Erythroblast (primary cell): Measurements from ENCODE around the gene NT5C3B.
A peak's percentile ranks its signal among the peaks of the same experiment; 100 is the strongest.
"Not testable (repeated sequence)": the region's sequence is repeated elsewhere in the genome, so short reads cannot be mapped to it uniquely, and the experiment has no call there.

Experiments used
- DNase-seq, 2 experiments: peaks; one replicate each; lab custom pipeline; 2025; lab: John Stamatoyannopoulos, UW
- GATA1 ChIP-seq: IDR thresholded peaks from 2 replicates; pipeline ENCODE4 v1.6.1; 2011; ENCODE audit warnings: low read depth, mild to moderate bottlenecking, control low read depth, low read length, moderate library complexity
- POLR2A ChIP-seq: IDR thresholded peaks from 2 replicates; pipeline ENCODE4 v1.6.1; 2011; ENCODE audit warnings: mild to moderate bottlenecking, low read length

NT5C3B gene

DNA sequence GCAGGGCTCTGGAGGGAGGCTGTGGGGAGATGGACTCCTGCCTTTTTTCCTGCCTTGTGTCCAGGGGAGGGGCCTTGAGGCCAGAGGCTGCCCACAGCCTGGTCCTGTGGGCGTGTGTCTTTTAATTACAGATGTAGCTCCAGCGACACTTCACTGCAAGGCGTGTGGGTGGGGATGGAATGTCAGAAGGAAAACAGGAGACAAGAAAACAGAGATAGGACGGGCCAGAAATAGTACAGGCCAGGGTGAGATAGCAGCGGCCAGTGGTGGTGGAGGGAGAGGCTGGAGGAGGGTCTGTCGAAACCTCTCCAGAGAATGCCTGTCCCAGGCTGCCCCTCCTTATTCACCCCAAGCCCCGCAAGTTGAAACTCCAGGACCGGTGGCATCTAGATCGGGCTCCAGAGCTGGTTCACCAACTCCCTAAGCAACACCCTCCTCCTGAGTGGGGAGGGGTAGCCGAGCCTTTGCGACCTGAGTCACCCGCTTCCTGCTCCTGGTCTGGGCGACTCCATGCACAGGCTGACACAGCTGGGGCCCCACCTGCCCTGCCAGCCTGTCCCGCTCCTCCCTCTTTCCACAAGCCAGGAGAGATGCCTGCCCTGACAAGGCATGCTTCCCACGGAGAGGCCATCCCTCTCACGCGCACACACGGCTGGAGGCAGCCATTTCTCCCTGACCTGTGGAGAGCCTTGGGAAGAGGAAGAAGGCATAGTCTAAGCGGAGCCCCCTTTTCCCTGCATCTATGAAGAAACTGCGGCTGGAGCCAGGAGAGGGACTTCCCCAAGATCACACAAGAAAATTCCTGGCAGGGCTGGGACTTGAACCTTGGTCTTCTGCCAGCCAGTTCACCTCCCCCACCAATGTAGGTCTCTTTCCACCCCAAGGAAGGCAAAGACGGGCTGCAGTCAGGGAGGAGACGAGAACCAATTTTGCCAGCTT is 42.9 kb downstream of the NT5C3B start:
- TF ChIP-seq GATA1 (no peak), POLR2A (no peak)
- peak in 1 of 2 experiments; percentile 29 for DNase-seq

DNA sequence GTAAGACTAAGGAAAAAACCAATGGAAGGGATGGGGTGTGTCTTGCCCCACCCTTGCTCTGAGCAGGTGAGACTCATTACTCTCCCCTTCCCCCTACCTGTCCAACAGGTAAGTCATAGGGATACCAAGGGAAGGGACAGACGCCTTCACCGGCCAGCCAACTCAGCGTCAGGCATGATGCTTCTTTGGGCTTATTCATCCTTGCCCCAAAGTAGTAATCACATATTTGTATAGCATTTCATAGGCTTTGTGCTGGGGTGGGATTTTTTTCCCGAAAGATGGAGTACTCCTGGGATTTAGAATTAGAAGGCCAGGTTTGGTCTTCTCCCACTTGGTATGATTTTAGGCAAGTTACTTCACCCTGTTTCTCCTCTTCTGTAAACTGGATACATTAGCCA is 49.0 kb downstream of the NT5C3B start:
- no peak for TF ChIP-seq GATA1
- DNase-seq, result no peak

DNA sequence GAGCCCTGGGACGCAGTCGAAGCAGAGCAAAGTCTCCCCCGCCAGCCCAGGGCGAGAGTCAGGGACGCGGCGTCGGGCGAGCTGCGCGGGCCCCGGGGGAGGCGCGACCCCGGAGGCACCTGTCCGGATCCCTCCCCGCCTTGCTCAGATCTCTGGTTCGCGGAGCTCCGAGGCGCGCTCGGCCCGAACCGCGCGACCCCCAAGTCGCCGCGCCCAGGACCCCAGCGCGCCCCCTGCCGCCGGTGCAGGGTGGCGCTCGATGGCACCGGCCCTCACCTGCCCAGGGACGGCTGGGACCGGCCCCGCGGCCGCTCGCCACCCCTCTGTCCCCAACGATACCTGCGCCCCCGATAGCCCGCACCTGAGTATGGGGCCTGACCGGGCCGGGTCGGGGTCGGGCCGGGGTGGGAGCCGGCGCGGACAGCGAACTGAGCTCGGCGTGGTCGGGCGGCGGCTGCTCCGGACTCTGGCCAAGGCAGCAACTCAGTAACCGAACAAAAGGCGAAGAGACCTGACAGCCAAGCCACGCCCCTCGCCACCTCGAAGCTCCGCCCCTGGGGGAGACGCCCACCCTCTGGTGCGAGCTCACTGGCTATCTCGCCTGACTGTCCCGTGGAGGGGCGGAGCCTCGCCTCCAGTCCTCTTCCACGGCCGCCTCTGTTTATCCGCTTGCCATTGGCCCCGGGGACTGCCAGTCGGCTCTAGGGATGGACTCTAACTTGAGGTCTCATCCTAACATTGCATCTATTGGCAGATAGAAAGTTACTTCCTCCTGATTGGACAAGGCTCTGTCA is 49.6 kb downstream of the NT5C3B start, which contains the start of gene JUP:
JUP (minus strand) TSS at position 485 of the 794 bp plus-strand sequence. CDS start 14,857 bp downstream, outside the sequence.
- DNase-seq, result peak; percentile 96 to 97
- TF ChIP-seq POLR2A, result peak; percentile 66
- TF ChIP-seq GATA1, result no peak

DNA sequence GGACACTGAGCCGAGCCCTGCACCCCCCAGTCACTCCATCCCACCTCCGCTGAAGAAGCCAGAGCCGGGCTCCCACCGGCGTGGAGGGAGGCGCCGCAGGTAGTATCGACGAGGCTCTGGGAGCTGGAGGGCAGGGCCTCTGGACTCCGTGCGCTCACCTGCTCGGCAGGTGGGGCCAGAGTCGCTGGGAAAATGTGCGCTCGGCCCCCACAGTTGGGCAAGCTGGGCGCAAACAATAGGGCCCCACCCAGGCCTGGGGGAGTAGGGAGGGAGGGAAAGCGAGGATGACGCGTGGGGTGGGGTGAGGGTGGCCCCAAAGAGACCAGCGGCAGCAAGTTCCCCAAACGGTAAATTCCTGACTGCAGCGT is 50.2 kb downstream of the NT5C3B start:
- peak; percentile 50 to 60 for DNase-seq
- TF ChIP-seq GATA1 (no peak), POLR2A (no peak)

DNA sequence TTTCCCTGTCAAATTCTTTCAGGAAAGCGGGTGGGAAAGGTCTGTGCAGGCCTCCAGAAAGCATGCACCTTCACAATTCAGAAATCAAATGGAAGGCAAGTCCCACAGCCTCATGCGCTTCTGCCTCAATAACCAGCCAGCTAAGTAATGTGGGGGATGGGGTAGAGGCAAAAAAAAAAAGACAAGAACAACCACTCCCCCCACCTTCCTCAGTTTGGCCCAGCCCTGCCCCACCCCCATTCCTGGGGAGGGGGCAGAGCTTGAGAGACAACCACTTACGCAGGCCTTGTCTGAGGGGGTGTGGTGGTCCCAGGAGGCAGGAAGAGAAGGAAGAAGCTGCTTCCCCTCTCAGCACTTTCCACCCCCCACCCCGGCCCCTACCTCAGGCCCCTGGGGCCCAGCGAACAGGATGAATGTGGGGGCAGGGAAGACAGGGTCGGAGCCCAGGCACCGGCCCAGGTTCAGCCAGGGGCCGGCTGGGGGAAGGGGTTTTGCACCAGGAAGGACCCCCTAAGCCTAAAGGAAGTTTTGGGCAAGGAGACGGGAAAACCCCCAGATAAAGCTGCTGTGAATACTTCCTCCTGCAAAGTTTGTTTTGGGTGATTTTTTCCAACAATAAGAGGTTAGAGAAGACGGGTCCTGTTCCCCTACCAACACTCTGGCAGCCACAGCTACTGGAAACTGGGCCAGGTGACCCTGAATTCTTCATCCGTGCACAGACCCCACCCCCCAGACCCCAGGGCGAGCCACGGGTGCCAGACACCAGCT is 50.8 kb downstream of the NT5C3B start:
- DNase-seq, result no peak

DNA sequence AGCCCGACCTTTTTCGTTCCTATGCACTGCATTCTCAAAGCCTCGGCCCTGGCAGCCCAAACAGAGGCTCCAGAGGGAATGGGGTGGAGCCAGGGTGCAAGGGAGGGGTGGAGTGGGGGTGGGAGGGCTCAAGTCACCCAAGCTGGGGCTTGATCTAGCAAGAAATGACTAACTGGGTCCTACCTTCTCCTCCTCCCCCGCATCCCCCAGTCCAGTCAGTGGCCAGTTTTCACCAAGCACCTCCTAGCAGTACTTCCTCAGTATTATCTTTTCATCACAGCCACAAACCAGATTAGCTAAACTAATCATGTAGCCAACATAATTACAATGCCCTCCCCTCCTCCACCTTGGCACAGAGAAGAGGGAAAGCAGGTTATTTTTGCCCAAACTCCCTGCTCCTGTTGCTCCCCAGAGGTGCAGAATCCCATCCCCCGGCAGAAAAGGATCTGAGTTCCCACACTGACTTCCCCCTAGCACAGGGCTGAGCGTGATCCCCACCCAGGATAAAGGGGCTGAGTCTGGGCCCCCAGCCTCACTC is 51.8 kb downstream of the NT5C3B start:
- peak; percentile 27 to 43 for DNase-seq

More for the DNA sequence above, 50.8 kb downstream of the NT5C3B start:
- TF ChIP-seq GATA1, result no peak
- TF ChIP-seq POLR2A, result no peak

DNA sequence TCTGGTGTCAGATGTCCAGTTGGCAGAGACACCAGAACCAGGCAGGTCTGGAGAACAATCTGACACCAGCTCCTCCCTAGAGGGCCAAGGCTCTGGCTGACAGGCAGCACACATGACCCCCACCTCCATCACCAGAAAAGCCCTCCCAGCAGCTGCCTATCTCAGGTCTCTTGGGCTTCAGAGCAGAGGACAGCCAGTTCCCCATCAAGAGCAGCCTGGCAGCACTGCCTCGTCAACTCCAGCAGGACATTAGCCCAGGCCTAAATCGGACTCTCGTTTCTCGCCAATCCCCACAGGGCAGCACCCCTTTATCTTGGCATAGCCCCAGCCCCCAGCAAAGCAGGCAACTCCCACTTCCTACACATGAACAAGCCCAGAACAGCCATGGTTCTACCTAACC is 53.9 kb downstream of the NT5C3B start:
- no peak for TF ChIP-seq GATA1
- no peak for TF ChIP-seq POLR2A
- DNase-seq, result no peak

More for the DNA sequence above, 51.8 kb downstream of the NT5C3B start:
- TF ChIP-seq GATA1, result no peak
- no peak for TF ChIP-seq POLR2A

DNA sequence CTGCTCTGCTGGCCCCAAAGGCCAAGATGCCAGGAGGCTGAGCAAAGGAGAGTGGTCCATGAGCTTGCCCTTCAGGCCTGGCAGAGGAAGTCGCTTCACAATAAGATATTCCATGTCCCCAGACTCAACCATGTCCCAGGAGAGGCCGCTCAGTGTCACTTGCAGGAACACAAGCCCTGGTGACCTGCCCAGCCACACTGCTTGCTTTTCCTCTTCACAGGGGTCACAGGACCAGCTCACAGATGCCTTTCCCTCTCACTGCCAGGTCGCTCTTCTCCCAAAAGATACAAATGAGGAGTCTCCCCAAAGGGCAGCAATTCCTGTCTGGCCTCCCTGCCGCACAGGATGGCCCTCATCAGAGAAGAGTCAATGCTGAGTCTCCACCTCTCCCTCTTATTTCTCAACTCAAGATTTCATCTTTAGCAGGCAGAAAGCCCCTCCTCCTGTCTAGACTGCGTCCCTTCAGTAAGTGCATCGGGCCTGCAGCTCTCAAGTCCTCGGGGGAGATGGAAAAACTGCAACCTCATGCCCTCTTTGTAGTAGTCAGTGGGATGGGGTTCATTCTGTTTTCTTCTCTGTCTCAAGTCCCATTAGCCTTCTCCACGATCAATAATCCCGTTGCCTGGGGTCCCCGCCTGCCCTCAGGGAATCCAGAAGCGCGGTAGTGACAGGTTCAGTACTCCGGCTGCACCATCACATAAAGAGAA is 54.5 kb downstream of the NT5C3B start:
- TF ChIP-seq GATA1 (no peak), POLR2A (no peak)
- no peak for DNase-seq

DNA sequence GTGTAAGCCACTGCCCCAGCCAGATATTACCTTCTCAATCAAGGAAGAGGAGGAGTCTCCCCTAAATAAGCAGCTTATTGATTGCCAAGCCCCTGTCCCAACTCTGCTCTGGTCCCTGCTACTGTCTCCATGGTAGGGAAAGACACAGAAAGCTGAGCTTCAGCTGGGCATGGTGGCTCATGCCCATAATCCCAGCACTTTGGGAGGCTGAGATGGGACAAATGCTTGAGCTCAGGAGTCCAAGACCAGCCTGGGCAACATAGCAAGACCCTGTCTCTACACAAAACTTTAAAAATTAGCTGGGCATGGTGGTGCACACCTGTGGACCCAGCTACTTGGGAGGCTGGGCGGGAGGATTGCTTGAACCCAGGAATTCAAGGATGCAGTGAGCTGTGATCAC is 56.1 kb downstream of the NT5C3B start:
- TF ChIP-seq GATA1 (no peak), POLR2A (no peak)
- no peak for DNase-seq

DNA sequence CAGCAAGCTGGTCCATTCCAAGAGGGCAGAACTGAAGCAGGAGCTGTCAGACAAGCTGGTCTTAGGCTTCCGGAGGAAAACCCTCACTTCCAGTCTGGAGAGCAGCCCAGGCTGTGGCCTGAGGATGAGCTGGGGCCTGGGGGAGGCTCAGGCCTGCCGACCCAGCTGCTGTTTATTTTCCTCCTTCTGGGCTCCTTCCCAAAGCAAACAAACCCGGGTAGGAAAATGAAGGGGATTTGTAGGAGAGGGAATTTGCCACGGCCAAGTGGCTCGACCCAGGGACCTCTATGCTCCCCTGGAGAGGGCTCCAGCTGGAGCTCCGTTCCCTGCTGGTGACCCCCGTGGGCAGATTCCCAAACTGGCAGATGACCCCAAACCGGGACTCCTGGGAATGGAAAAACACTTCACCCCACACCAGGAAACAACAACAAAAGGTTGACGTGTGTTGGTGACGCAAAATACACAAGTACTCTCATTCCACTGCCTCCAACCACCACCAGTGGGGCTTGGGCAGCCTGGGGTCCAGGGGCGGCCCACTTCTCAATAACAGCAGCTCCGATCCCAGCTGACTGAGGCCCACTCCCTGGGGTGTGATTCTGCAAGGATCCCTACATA is 58.4 kb downstream of the NT5C3B start:
- TF ChIP-seq GATA1 (no peak), POLR2A (no peak)
- no peak for DNase-seq

DNA sequence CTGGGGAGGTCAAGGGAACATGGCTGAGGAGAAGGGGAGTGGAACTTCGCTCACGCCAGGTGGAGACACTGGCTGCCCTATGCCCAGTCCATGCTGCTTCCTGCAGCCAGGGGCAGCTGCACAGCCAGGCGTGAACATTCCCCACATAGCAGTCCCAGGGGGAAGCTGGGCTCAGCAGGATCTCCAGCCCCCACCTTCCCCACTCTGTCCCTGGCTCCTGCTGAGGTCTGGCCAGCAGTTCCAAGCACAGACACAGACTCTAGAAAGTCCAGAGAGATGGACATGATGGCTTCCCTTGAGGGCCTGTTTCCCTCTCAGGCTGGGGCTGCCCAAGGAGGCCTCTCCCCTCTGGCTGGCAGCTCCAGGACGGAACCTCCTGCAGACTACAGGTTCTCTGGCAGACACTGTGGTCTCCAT is 58.9 kb downstream of the NT5C3B start:
- no peak for DNase-seq
- TF ChIP-seq GATA1 (no peak), POLR2A (no peak)

DNA sequence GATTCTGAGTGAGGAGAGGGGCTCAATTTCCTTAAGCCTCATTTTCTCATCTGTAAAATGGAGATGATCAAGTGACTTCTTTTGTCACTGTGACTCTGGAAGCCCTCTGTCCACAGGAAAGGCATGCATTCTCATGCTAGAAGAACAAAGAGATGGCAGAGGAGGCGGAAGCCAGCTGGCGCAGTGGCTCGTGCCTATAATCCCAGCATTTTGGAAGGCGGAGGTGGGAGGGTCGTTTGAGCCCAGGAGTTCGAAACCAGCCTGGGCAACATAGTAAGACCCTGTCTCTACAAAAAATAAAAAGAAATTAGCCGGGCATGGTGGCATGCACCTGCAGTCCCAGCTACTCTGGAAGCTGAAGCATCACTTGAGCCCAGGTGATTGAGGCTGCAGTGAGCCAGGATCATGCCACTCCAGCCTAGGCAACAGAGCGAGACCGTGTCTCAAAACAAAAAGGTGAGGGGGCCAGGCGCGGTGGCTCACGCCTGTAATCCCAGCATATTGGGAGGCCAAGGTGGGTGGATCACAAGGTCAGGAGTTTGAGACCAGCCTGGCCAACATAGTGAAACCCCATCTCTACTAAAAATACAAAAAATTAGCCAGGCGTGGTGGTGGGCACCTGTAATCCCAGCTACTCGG is 59.7 kb downstream of the NT5C3B start:
- DNase-seq, result not testable (repeated sequence)
